ENCODE measurements around the gene KCNK10. TPM values are rescaled to one million over a fixed set of nuclear protein-coding genes. Genes with fewer than 3 reads are reported as not detected.
"Not testable (repeated sequence)": the region's sequence is repeated elsewhere in the genome, so short reads cannot be mapped to it uniquely, and the experiment has no call there.

Gene KCNK10
- total RNA-seq, 4 donors from 2014 or later: 0.10 to 0.38 TPM; not detected in 2

DNA sequence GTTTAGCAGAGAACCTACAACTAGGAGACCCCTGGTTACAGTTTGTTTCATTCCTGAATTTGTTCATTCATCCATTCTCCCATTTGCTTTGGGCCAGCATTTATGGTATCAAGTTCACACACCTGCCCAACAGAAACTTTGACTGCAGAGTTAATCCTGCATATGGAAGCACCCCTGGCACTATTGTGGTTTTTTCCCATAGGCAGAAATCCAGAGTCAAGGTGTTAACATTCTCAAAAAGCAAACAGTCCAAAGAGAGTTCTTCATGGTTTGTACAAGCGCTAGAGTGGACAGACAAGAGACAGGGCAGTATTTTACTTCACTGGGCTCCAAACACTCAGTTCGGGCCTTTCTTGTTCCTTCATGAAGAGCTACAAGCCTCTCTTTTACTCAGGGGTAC, 51.9 kb downstream of the KCNK10 start:
- Histone ChIP-seq H3K27me3 (no peaks in the 10 kb centered on the region), H3K36me3 (no peaks in the 10 kb centered on the region), H3K9me3 (no peaks in the 10 kb centered on the region), H3K27ac (no peak overlapping the region), H3K4me1 (no peaks in the 10 kb centered on the region), H3K4me3 (replicated peaks in 1 of 3) (no peak overlapping the region)
- WGBS, 2 donors: 45 to 57% methylated on average over 2 of the region's 2 CpGs
- TF ChIP-seq, protein P1, sequence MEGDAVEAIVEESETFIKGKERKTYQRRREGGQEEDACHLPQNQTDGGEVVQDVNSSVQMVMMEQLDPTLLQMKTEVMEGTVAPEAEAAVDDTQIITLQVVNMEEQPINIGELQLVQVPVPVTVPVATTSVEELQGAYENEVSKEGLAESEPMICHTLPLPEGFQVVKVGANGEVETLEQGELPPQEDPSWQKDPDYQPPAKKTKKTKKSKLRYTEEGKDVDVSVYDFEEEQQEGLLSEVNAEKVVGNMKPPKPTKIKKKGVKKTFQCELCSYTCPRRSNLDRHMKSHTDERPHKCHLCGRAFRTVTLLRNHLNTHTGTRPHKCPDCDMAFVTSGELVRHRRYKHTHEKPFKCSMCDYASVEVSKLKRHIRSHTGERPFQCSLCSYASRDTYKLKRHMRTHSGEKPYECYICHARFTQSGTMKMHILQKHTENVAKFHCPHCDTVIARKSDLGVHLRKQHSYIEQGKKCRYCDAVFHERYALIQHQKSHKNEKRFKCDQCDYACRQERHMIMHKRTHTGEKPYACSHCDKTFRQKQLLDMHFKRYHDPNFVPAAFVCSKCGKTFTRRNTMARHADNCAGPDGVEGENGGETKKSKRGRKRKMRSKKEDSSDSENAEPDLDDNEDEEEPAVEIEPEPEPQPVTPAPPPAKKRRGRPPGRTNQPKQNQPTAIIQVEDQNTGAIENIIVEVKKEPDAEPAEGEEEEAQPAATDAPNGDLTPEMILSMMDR (IDR thresholded peaks at IDR 0.05): no peak
- no peak for TF ChIP-seq POLR2A (IDR thresholded peaks at IDR 0.05)
- intact Hi-C loops (cut with DNase I): no loop called here
- no peak for DNase-seq

DNA sequence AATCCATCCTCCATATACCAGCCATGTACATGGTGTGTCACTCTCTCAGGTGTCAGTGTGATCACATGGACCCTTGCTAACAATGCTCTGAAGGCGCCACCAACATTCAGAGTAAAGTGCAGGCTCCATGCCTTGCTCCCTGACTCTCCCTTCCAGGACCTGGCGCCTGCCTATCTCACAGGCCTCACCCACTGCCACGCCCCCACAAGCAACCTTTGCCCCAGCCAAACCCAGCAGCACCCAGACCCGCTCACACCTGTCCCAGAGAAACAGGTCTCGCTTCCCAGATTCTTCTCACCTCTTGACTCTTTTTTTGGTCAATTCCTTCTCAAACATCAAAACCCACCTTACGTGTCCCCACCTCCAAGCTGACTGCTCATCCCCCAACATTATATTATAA, 52.3 kb downstream of the KCNK10 start:
- no peaks in the 10 kb centered on the region for H3K9me3 ChIP-seq
- WGBS, 2 donors: 65 to 70% methylated on average over 6 of the region's 6 CpGs
- no peaks in the 10 kb centered on the region for H3K4me1 ChIP-seq
- H3K36me3 ChIP-seq: no peaks in the 10 kb centered on the region
- intact Hi-C loops (cut with DNase I): no loop called here
- DNase-seq: no peak
- TF ChIP-seq, protein P1 (IDR thresholded peaks at IDR 0.05): no peak
- no peak for TF ChIP-seq POLR2A (IDR thresholded peaks at IDR 0.05)
- no peak overlapping the region for H3K27ac ChIP-seq
- H3K4me3 ChIP-seq (replicated peaks in 1 of 3): no peak overlapping the region
- no peaks in the 10 kb centered on the region for H3K27me3 ChIP-seq

DNA sequence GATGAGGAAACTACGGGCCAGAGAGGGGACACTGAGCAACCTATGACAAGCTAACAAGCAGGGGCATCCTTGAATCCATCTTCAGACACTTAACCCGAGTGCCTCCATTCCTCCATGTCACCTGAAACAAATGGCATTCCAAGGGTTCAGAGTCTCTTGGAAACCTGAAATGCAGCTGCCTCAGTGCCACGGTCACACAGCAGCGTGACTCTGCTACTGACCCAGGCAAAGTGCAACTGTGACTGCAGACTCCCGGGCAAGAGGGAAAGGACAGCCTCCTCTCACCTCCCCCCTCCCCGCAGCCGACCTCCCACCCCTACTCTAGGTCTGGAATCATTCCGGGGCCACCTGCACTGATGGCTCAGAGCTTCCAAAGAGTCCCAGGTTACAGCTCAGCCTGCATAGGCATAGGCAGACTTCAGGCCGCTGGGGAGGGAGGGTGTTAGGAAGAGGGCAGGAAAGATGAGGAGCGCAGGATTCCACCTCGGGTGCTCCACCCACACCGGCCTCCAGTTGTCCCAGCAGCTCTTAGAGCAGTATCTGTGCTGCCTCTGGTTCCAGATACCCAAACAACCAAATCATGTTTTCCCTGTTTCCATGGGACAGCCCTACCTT, 53.2 kb downstream of the KCNK10 start:
- Histone ChIP-seq H3K27ac (no peak overlapping the region), H3K4me1 (no peaks in the 10 kb centered on the region), H3K27me3 (no peaks in the 10 kb centered on the region), H3K9me3 (no peaks in the 10 kb centered on the region), H3K36me3 (no peaks in the 10 kb centered on the region), H3K4me3 (replicated peaks in 1 of 3) (no peak overlapping the region)
- WGBS, 2 donors: 51 to 58% methylated on average over 8 of the region's 12 CpGs
- no peak for DNase-seq
- intact Hi-C loops (cut with DNase I): no loop called here
- TF ChIP-seq POLR2A (IDR thresholded peaks at IDR 0.05): no peak
- TF ChIP-seq, protein P1 (IDR thresholded peaks at IDR 0.05): no peak

DNA sequence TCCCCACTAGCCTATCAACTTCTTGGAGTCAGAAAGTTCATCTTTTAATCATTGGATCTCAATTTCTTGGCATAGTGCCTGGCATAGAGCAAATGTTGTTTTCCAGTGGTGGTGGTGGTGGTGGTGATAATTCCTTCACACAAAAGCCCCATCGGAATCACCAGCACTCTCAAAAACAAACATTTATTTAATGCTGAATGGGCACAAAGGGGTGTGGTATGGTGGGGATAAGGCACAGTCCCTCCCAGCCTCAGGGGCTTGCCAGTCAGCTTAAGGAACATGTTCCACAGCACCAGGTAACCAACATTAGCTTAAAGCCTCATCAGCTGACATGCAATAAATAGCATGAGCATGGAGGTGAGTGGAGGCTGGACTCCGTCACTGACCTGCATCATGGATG, 56.6 kb downstream of the KCNK10 start:
- 84 to 97% methylated on average over 2 of the region's 2 CpGs for WGBS, 2 donors
- TF ChIP-seq, protein P1 (IDR thresholded peaks at IDR 0.05): no peak
- no peak for TF ChIP-seq POLR2A (IDR thresholded peaks at IDR 0.05)
- Histone ChIP-seq H3K27ac (no peak overlapping the region), H3K27me3 (no peaks in the 10 kb centered on the region), H3K4me1 (no peaks in the 10 kb centered on the region), H3K36me3 (no peaks in the 10 kb centered on the region), H3K4me3 (replicated peaks in 1 of 3) (no peak overlapping the region), H3K9me3 (no peaks in the 10 kb centered on the region)
- intact Hi-C loops (cut with DNase I): no loop called here
- DNase-seq: no peak

DNA sequence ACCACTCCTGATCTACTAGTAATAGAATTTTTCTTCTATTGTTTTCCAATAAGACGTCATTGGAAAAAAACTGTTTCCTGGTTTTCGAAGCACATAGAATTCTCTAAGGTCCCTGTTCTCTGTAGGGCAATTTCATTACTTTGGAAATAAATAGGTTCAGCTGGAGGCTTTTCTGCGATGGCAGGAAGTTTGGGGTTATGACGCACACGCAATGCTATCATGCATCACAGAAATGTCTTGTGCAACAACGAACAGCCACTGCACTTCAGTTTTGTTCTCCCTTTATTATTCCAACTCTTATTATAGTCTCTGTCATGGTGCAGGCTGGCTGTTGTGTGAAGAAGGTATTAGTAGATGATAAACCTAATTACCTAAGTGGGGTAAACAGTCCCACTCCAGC, 59.0 kb downstream of the KCNK10 start:
- TF ChIP-seq, protein P1 (IDR thresholded peaks at IDR 0.05): no peak
- TF ChIP-seq POLR2A (IDR thresholded peaks at IDR 0.05): no peak
- no peak for DNase-seq
- WGBS, 2 donors: 77 to 79% methylated on average over 6 of the region's 6 CpGs
- Histone ChIP-seq H3K9me3 (no peaks in the 10 kb centered on the region), H3K4me3 (replicated peaks in 1 of 3) (no peak overlapping the region), H3K4me1 (no peaks in the 10 kb centered on the region), H3K36me3 (no peaks in the 10 kb centered on the region), H3K27ac (no peak overlapping the region), H3K27me3 (no peaks in the 10 kb centered on the region)
- intact Hi-C loops (cut with DNase I): no loop called here

DNA sequence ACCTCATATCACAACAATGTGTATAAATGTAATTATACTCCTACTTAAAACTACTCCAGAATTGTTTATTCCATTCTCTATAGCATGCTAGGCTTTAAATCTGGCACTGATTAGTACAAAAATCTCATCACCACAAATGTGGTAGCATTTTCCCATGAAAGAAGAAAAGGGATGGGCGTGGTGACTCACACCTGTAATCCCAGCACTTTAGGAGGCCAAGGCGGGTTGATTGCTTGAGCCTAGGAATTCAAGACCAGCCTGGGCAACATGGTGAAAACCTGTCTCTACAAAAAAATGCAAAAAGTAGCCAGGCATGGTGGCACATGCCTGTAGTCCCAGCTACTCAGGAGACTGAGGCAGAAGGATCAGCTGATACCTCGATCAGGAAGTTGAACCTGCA, 61.8 kb downstream of the KCNK10 start:
- H3K9me3 ChIP-seq; H3K27ac ChIP-seq; H3K36me3 ChIP-seq; H3K27me3 ChIP-seq; intact Hi-C loops (cut with DNase I); H3K4me1 ChIP-seq; DNase-seq; H3K4me3 ChIP-seq (replicated peaks in 1 of 3): not testable (repeated sequence)
- 85 to 92% methylated on average over 3 of the region's 3 CpGs for WGBS, 2 donors
